ENCODE results near the gene ACTL7B. TPM values are rescaled to one million over a fixed set of nuclear protein-coding genes. Genes with fewer than 3 reads are reported as not detected.
A peak's percentile ranks its signal among the peaks of the same experiment; 100 is the strongest.
"Not testable (repeated sequence)": the region's sequence is repeated elsewhere in the genome, so short reads cannot be mapped to it uniquely, and the experiment has no call there.

ACTL7B gene
- total and polyA plus RNA-seq, 2 experiments from 2014 or later = not detected

GRCh38 chr9:108889649-108890067 lies 33.9 kb upstream of the ACTL7B start:
- H2AFZ ChIP-seq = no peak overlapping the region
- no peaks in the 10 kb centered on the region for H4K20me1 ChIP-seq (ENCODE audit: insufficient read depth)
- WGBS, 2 experiments (ENCODE audit: low coverage in 1 of 2, low lambda C conversion rate in 2 of 2, missing lambda C conversion rate in 2 of 2) = 92 to 95% methylated on average over 4 of the region's 4 CpGs
- no peak overlapping the region for H3K9ac ChIP-seq
- DNase-seq = peak; percentile 30
- H3K4me2 ChIP-seq (ENCODE audit: unreplicated experiment) = no peak overlapping the region
- H3K36me3 ChIP-seq (ENCODE audit: low read depth) = peaks cover 14% of the 10 kb centered on the region
- H3K9me2 ChIP-seq (ENCODE audit: insufficient read depth) = no peaks in the 10 kb centered on the region
- in situ Hi-C loops (cut with MboI) = no loop called here
- H3K9me3 ChIP-seq (ENCODE audit: low read depth) = no peaks in the 10 kb centered on the region
- H3K4me3 ChIP-seq = no peak overlapping the region
- no peak overlapping the region for H3K27ac ChIP-seq
- no peaks in the 10 kb centered on the region for H3K27me3 ChIP-seq (replicated peaks; ENCODE audit: insufficient read depth)
- no peaks in the 10 kb centered on the region for H3K79me2 ChIP-seq (ENCODE audit: insufficient read depth)
- TF ChIP-seq EZH2phosphoT487 (IDR thresholded peaks at IDR 0.05; ENCODE audit: insufficient read depth, low read depth) (no peak), EZH2 (IDR thresholded peaks at IDR 0.05; ENCODE audit: insufficient read depth, poor library complexity, severe bottlenecking) (no peak)
- 0 out of 2 replicates have a peak, but pooled peaks cover 6% of the 10 kb centered on the region for H3F3A ChIP-seq (ENCODE audit: insufficient read depth)
- H3K4me1 ChIP-seq (ENCODE audit: insufficient read depth) = 0 out of 2 replicates have a peak, but pooled peaks cover 8% of the 10 kb centered on the region

- DNase-seq = peak; percentile 14
- H3K27ac ChIP-seq = not testable (repeated sequence)
- WGBS, 2 experiments (ENCODE audit: low coverage in 1 of 2, low lambda C conversion rate in 2 of 2, missing lambda C conversion rate in 2 of 2) = 87 to 90% methylated on average over 3 of the region's 3 CpGs
Measured at GRCh38 chr9:108886594-108887271, 30.9 kb upstream of the ACTL7B start.

GRCh38 chr9:108885643-108886348 lies 30.0 kb upstream of the ACTL7B start:
- Histone ChIP-seq H3F3A (ENCODE audit: insufficient read depth) (0 out of 2 replicates have a peak, but pooled peaks cover 6% of the 10 kb centered on the region), H3K4me2 (ENCODE audit: unreplicated experiment) (no peak overlapping the region), H3K4me1 (ENCODE audit: insufficient read depth) (0 out of 2 replicates have a peak, but pooled peaks cover 8% of the 10 kb centered on the region), H3K9me2 (ENCODE audit: insufficient read depth) (no peaks in the 10 kb centered on the region), H3K27ac (no peak overlapping the region), H3K4me3 (no peak overlapping the region), H3K36me3 (ENCODE audit: low read depth) (peaks cover 13% of the 10 kb centered on the region; the same call in 1 of the 2 replicates), H3K79me2 (ENCODE audit: insufficient read depth) (no peaks in the 10 kb centered on the region), H3K9me3 (ENCODE audit: low read depth) (no peaks in the 10 kb centered on the region), H2AFZ (no peak overlapping the region), H3K27me3 (replicated peaks; ENCODE audit: insufficient read depth) (no peaks in the 10 kb centered on the region), H4K20me1 (ENCODE audit: insufficient read depth) (no peaks in the 10 kb centered on the region), H3K9ac (no peak overlapping the region)
- 14 to 21% methylated on average over 1 of the region's 1 CpG for WGBS, 2 experiments (ENCODE audit: low coverage in 1 of 2, low lambda C conversion rate in 2 of 2, missing lambda C conversion rate in 2 of 2)
- peak; percentile 76 for DNase-seq
- in situ Hi-C loops (cut with MboI) = no loop called here
- TF ChIP-seq EZH2phosphoT487 (IDR thresholded peaks at IDR 0.05; ENCODE audit: insufficient read depth, low read depth) = no peak
- TF ChIP-seq EZH2 (IDR thresholded peaks at IDR 0.05; ENCODE audit: insufficient read depth, poor library complexity, severe bottlenecking) = no peak

More at GRCh38 chr9:108886594-108887271, 30.9 kb upstream of the ACTL7B start:
- H3K9me2 ChIP-seq (ENCODE audit: insufficient read depth); H3K4me3 ChIP-seq; in situ Hi-C loops (cut with MboI); H3K4me1 ChIP-seq (ENCODE audit: insufficient read depth); H3K9me3 ChIP-seq (ENCODE audit: low read depth); H3K79me2 ChIP-seq (ENCODE audit: insufficient read depth); H2AFZ ChIP-seq; H3K36me3 ChIP-seq (ENCODE audit: low read depth); H3K27me3 ChIP-seq (replicated peaks; ENCODE audit: insufficient read depth); H3F3A ChIP-seq (ENCODE audit: insufficient read depth); H4K20me1 ChIP-seq (ENCODE audit: insufficient read depth); H3K4me2 ChIP-seq (ENCODE audit: unreplicated experiment); H3K9ac ChIP-seq: not testable (repeated sequence)

- no peaks in the 10 kb centered on the region for H3K27me3 ChIP-seq (replicated peaks; ENCODE audit: insufficient read depth)
- H3K27ac ChIP-seq = no peak overlapping the region
- no peaks in the 10 kb centered on the region for H3K9me2 ChIP-seq (ENCODE audit: insufficient read depth)
- no peaks in the 10 kb centered on the region for H4K20me1 ChIP-seq (ENCODE audit: insufficient read depth)
- H3K36me3 ChIP-seq (ENCODE audit: low read depth) = peaks cover 23% of the 10 kb centered on the region; the same call in 1 of the 2 replicates
- H3K79me2 ChIP-seq (ENCODE audit: insufficient read depth) = no peaks in the 10 kb centered on the region
- no peak overlapping the region for H3K4me2 ChIP-seq (ENCODE audit: unreplicated experiment)
- no peaks in the 10 kb centered on the region for H3K9me3 ChIP-seq (ENCODE audit: low read depth)
- TF ChIP-seq EZH2phosphoT487 (IDR thresholded peaks at IDR 0.05; ENCODE audit: insufficient read depth, low read depth) (no peak), EZH2 (IDR thresholded peaks at IDR 0.05; ENCODE audit: insufficient read depth, poor library complexity, severe bottlenecking) (no peak)
- H3K9ac ChIP-seq = no peak overlapping the region
- H2AFZ ChIP-seq = no peak overlapping the region
- in situ Hi-C loops (cut with MboI) = no loop called here
- 0 out of 2 replicates have a peak, but pooled peaks cover 6% of the 10 kb centered on the region for H3F3A ChIP-seq (ENCODE audit: insufficient read depth)
- DNase-seq = no peak
- 97 to 99% methylated on average over 3 of the region's 3 CpGs for WGBS, 2 experiments (ENCODE audit: low coverage in 1 of 2, low lambda C conversion rate in 2 of 2, missing lambda C conversion rate in 2 of 2)
- no peak overlapping the region for H3K4me3 ChIP-seq
- H3K4me1 ChIP-seq (ENCODE audit: insufficient read depth) = 0 out of 2 replicates have a peak, but pooled peaks cover 8% of the 10 kb centered on the region
Measured at GRCh38 chr9:108884701-108885100, 28.9 kb upstream of the ACTL7B start.

Data from GM23248 (cell line).